SU-DHL-6 (cell line): ENCODE data around the gene PDS5A.
"Not testable (repeated sequence)": the region's sequence is repeated elsewhere in the genome, so short reads cannot be mapped to it uniquely, and the experiment has no call there.

Source experiments
- H2AFZ ChIP-seq: fragments of 200-600 bp; sonication (generic); 2 replicates; pipeline ENCODE4 v1.6.1; 2014; ENCODE audit warnings: low read depth, mild to moderate bottlenecking, moderate library complexity, mixed read lengths, antibody characterized with exemption, low read length; ENCODE audit not compliant: severe bottlenecking
- H3F3A ChIP-seq: fragments of 200-600 bp; shearing (Covaris generic); 2 replicates; pipeline ENCODE4 v1.6.0; 2016; ENCODE audit warnings: antibody characterized with exemption, mild to moderate bottlenecking; ENCODE audit not compliant: insufficient read depth
- H3K27ac ChIP-seq: fragments of 200-600 bp; sonication (generic); 2 replicates; pipeline ENCODE4 v1.5.1; 2016; ENCODE audit warnings: low read depth, mild to moderate bottlenecking, low read length, moderate library complexity, mixed read lengths
- H3K27me3 ChIP-seq: fragments of 200-600 bp; sonication (generic), shearing (Covaris generic); 2 replicates; pipeline ENCODE4 v1.6.0; 2014; ENCODE audit warnings: mild to moderate bottlenecking, low read length
- H3K36me3 ChIP-seq: fragments of 200-600 bp; sonication (generic); 2 replicates; pipeline ENCODE4 v1.6.1; 2014; ENCODE audit warnings: mild to moderate bottlenecking, low read length, mixed read lengths
- H3K4me2 ChIP-seq: fragments of 300-600, 200-600 bp; shearing (Covaris generic), sonication (generic); 2 replicates; pipeline ENCODE4 v1.6.0; 2014; ENCODE audit warnings: low read length, low read depth, mild to moderate bottlenecking; ENCODE audit not compliant: poor library complexity, severe bottlenecking
- H3K4me3 ChIP-seq: fragments of 200-600 bp; sonication (generic); 2 replicates; pipeline ENCODE4 v1.5.1; 2014; ENCODE audit warnings: antibody characterized with exemption, low read length, mild to moderate bottlenecking, mixed read lengths; ENCODE audit not compliant: insufficient read depth, poor library complexity, severe bottlenecking
- H3K79me2 ChIP-seq: fragments of 200-600 bp; sonication (generic); 2 replicates; pipeline ENCODE4 v1.6.1; 2014; ENCODE audit warnings: mild to moderate bottlenecking, low read length, moderate library complexity; ENCODE audit not compliant: insufficient read depth
- H3K9ac ChIP-seq: fragments of 200-600 bp; sonication (generic); 2 replicates; pipeline ENCODE4 v1.7.0; 2014; ENCODE audit warnings: mild to moderate bottlenecking, low read length
- H3K9me2 ChIP-seq: fragments of 200-600 bp; sonication (generic); replicated peaks from 2 replicates; pipeline ENCODE4 v1.6.1; 2014; ENCODE audit warnings: low read length; ENCODE audit not compliant: insufficient read depth
- H3K9me3 ChIP-seq: fragments of 200-600 bp; sonication (generic); 2 replicates; pipeline ENCODE4 v1.6.1; 2014; ENCODE audit warnings: low read length, mixed read lengths; ENCODE audit not compliant: insufficient read depth
- H4K20me1 ChIP-seq: fragments of 200-600 bp; sonication (generic); 2 replicates; pipeline ENCODE4 v1.6.1; 2014; ENCODE audit warnings: low read depth, mild to moderate bottlenecking, antibody characterized with exemption, low read length, moderate library complexity, mixed read lengths
- EZH2phosphoT487 ChIP-seq: fragments of 200-600 bp; sonication (generic), shearing (Covaris generic); conservative IDR thresholded peaks from 2 replicates; pipeline ENCODE4 v1.6.1; 2018; ENCODE audit warnings: mild to moderate bottlenecking, antibody characterized with exemption, low read length, moderate library complexity, mixed read lengths
- TF ChIP-seq, protein P1 (sequence below): fragments of 200-600 bp; sonication (generic); IDR thresholded peaks from one replicate; pipeline ENCODE4 v1.5.1; 2017; ENCODE audit warnings: antibody characterized with exemption, mild to moderate bottlenecking, low read length, moderate library complexity; ENCODE audit not compliant: insufficient read depth, poor library complexity, severe bottlenecking

Gene PDS5A

DNA sequence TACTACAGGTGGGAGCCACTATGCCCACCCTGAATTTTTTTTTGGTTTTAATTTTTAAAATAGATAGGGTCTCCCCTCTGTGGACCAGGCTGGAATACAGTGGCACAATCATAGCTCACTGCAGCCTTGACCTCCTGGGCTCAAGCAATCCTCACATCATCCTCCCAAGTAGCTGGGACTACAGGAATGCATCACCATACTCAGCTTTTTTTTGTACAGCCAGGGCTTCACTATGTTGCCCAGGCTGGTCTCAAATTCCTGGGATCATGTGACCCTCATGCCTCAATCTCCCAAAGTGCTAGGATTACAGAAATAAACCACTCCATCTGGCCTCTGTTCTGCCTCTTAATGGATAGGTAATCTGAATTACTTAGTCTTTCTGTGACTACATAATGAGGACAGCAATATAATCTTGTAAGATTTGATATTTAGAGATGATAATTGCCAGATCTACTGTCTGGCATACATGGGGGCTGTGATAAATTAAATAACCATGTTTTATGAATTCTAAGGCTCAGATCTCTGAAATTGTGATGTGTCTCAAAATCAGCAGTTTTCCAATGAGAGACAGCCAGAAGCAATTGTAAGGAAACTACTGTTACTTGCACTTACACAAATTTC is 26.7 kb downstream of the PDS5A start:
- Histone ChIP-seq H3K9ac (no peak overlapping the region), H3K27me3 (no peaks in the 10 kb centered on the region), H3F3A (no peaks in the 10 kb centered on the region), H3K36me3 (no peaks in the 10 kb centered on the region), H3K4me3 (no peak overlapping the region), H3K9me2 (no peaks in the 10 kb centered on the region), H3K9me3 (no peaks in the 10 kb centered on the region), H2AFZ (no peak overlapping the region), H3K27ac (no peak overlapping the region), H4K20me1 (no peaks in the 10 kb centered on the region; the same call in 1 of the 2 replicates), H3K79me2 (peaks cover 99% of the 10 kb centered on the region), H3K4me2 (no peak overlapping the region)
- no peak for TF ChIP-seq EZH2phosphoT487
- TF ChIP-seq, protein P1, sequence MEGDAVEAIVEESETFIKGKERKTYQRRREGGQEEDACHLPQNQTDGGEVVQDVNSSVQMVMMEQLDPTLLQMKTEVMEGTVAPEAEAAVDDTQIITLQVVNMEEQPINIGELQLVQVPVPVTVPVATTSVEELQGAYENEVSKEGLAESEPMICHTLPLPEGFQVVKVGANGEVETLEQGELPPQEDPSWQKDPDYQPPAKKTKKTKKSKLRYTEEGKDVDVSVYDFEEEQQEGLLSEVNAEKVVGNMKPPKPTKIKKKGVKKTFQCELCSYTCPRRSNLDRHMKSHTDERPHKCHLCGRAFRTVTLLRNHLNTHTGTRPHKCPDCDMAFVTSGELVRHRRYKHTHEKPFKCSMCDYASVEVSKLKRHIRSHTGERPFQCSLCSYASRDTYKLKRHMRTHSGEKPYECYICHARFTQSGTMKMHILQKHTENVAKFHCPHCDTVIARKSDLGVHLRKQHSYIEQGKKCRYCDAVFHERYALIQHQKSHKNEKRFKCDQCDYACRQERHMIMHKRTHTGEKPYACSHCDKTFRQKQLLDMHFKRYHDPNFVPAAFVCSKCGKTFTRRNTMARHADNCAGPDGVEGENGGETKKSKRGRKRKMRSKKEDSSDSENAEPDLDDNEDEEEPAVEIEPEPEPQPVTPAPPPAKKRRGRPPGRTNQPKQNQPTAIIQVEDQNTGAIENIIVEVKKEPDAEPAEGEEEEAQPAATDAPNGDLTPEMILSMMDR = no peak

DNA sequence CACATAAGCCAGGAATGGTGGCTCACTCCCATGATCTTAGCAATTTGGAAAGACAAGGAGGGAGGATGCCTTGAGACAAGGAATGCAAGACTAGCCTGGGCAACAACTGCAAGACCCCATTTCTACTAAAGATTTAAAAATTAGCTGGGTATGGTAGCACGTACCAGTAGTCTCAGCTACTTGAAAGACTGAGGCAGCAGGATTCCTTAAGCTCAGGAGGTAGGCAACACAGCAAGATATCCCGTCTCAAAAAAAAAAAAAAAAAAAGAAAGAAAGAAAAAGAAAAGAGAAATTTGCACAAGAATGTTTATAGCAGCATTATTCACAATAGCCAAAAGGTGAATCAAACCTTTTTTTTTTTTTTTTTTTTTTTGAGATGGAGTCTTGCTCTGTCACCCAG is 29.7 kb downstream of the PDS5A start:
- Histone ChIP-seq H3F3A (no peaks in the 10 kb centered on the region), H3K9me2 (no peaks in the 10 kb centered on the region), H4K20me1 (no peaks in the 10 kb centered on the region; the same call in 1 of the 2 replicates), H3K36me3 (no peaks in the 10 kb centered on the region), H3K9ac (no peak overlapping the region), H3K9me3 (no peaks in the 10 kb centered on the region), H3K27ac (no peak overlapping the region), H3K4me3 (no peak overlapping the region), H2AFZ (no peak overlapping the region), H3K27me3 (no peaks in the 10 kb centered on the region), H3K4me2 (no peak overlapping the region), H3K79me2 (peaks cover 99% of the 10 kb centered on the region)
- TF ChIP-seq, protein P1 = no peak
- TF ChIP-seq EZH2phosphoT487 = no peak

DNA sequence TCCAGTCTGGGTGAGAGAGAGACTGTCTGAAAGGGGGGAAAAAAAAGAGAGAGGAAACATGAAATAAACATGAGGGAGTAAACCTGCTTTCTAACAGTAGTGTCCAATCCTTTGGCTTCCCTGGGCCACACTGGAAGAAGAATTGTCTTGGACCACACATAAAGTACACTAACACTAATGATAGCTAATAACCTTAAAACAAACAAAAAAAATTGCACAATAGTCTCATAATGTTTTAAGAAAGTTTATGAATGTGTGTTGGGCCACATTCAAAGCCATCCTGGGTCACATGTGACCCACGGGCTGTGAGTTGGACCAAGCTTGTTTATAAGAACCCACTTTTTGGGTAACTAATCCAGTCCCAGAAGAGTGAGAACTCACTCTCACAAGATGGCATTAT is 30.3 kb downstream of the PDS5A start:
- TF ChIP-seq EZH2phosphoT487 = no peak
- TF ChIP-seq, protein P1 = no peak
- Histone ChIP-seq H3K9me3 (no peaks in the 10 kb centered on the region), H3K9ac (no peak overlapping the region), H3K9me2 (no peaks in the 10 kb centered on the region), H3K36me3 (no peaks in the 10 kb centered on the region), H3K4me3 (no peak overlapping the region), H3K27me3 (no peaks in the 10 kb centered on the region), H4K20me1 (no peaks in the 10 kb centered on the region), H3K4me2 (peak overlapping the region; percentile 31), H3K79me2 (peaks cover 99% of the 10 kb centered on the region), H3K27ac (0 out of 2 replicates have a peak overlapping the region, but pooled peaks have one; percentile 24), H3F3A (no peaks in the 10 kb centered on the region), H2AFZ (no peak overlapping the region)

DNA sequence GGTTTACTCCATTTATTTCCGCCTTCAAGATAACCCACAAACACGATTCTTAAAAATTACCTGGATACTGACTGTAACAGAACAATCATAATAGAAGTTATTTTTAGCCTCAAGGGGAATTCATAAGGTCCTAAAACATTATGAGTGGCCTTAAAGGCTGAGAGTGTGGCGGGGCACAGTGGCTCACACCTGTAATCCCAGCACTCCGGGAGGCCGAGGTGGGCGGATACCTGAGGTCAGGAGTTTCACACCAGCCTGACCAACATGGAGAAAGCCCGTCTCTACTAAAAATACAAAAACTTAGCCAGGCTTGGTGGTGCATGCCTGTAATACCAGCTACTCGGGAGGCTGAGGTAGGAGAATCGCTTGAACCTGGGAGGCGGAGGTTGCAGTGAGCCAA is 33.5 kb downstream of the PDS5A start:
- H4K20me1 ChIP-seq, H3K27me3 ChIP-seq, H3K36me3 ChIP-seq, H2AFZ ChIP-seq, H3K9me3 ChIP-seq, H3K4me2 ChIP-seq, H3K27ac ChIP-seq, H3K9me2 ChIP-seq, H3F3A ChIP-seq, H3K4me3 ChIP-seq, H3K9ac ChIP-seq: not testable (repeated sequence)
- H3K79me2 ChIP-seq = peaks cover 100% of the 10 kb centered on the region
